OCI-LY1 (cell line): ENCODE results near the gene OMD.

Experiments
- H2AFZ ChIP-seq: fragments of 200-600 bp; sonication (generic), shearing (Covaris generic); 2 replicates; pipeline ENCODE4 v1.6.0; 2014; ENCODE audit warnings: antibody characterized with exemption, mild to moderate bottlenecking, low read length
- H3F3A ChIP-seq: fragments of 200-600 bp; sonication (generic), shearing (Covaris generic); 2 replicates; pipeline ENCODE4 v1.6.0; 2014; ENCODE audit warnings: mild to moderate bottlenecking, antibody characterized with exemption, low read length, moderate library complexity; ENCODE audit not compliant: insufficient read depth
- H3K27ac ChIP-seq: fragments of 200-600 bp; sonication (generic); 2 replicates; pipeline ENCODE4 v1.5.1; 2014; ENCODE audit warnings: low read length, mixed run types, mild to moderate bottlenecking, low read depth; ENCODE audit not compliant: poor library complexity, severe bottlenecking
- H3K27me3 ChIP-seq: fragments of 200-600 bp; sonication (generic); 2 replicates; pipeline ENCODE4 v1.6.0; 2014; ENCODE audit warnings: antibody characterized with exemption, mild to moderate bottlenecking, low read length, moderate library complexity; ENCODE audit not compliant: insufficient read depth
- H3K36me3 ChIP-seq: fragments of 200-600 bp; sonication (generic); 2 replicates; pipeline ENCODE4 v1.6.1; 2014; ENCODE audit warnings: mild to moderate bottlenecking, antibody characterized with exemption, low read length, moderate library complexity, mixed read lengths; ENCODE audit not compliant: insufficient read depth
- H3K4me1 ChIP-seq: fragments of 200-600 bp; sonication (generic); 2 replicates; pipeline ENCODE4 v1.5.1; 2014; ENCODE audit warnings: mild to moderate bottlenecking, low read length, moderate library complexity; ENCODE audit not compliant: insufficient read depth, severe bottlenecking
- H3K4me2 ChIP-seq: fragments of 200-600 bp; sonication (generic), shearing (Covaris generic); 2 replicates; pipeline ENCODE4 v1.6.1; 2014; ENCODE audit warnings: low read length
- H3K4me3 ChIP-seq: fragments of 200-600 bp; sonication (generic); 2 replicates; pipeline ENCODE4 v1.5.1; 2014; ENCODE audit warnings: low read length, low read depth, mild to moderate bottlenecking, mixed read lengths; ENCODE audit not compliant: poor library complexity, severe bottlenecking
- H3K79me2 ChIP-seq: fragments of 200-600 bp; shearing (Covaris generic); 2 replicates; pipeline ENCODE4 v1.6.1; 2016; ENCODE audit warnings: mixed run types, low read length, mixed read lengths; ENCODE audit not compliant: insufficient read depth
- H3K9ac ChIP-seq: fragments of 200-600 bp; sonication (generic), shearing (Covaris generic); 2 replicates; pipeline ENCODE4 v1.6.1; 2014; ENCODE audit warnings: mild to moderate bottlenecking, low read length, mixed read lengths
- H3K9me2 ChIP-seq: fragments of 200-600 bp; sonication (generic), shearing (Covaris generic); 2 replicates; pipeline ENCODE4 v1.6.1; 2014; ENCODE audit warnings: low read depth, mild to moderate bottlenecking, low read length, mixed read lengths
- H3K9me3 ChIP-seq: fragments of 200-600 bp; shearing (Covaris generic); 2 replicates; pipeline ENCODE4 v1.6.1; 2014; ENCODE audit warnings: low read length, mixed read lengths
- H4K20me1 ChIP-seq: fragments of 200-600 bp; sonication (generic), shearing (Covaris generic); 2 replicates; pipeline ENCODE4 v1.6.0; 2016; ENCODE audit warnings: mild to moderate bottlenecking, low read length; ENCODE audit not compliant: insufficient read depth
- EZH2 ChIP-seq: fragments of 200-600 bp; sonication (generic), shearing (Covaris generic); IDR thresholded peaks from 2 replicates; pipeline ENCODE4 v1.8.0; 2017; ENCODE audit warnings: borderline replicate concordance, mixed run types, mild to moderate bottlenecking, antibody characterized with exemption, low read length, moderate library complexity, mixed read lengths
- TF ChIP-seq, protein P1 (sequence below): fragments of 200-600 bp; sonication (generic), shearing (Covaris generic); IDR thresholded peaks from 2 replicates; pipeline ENCODE4 v1.5.1; 2017; ENCODE audit warnings: mild to moderate bottlenecking, antibody characterized with exemption, low read length, moderate library complexity, mixed read lengths

The OMD gene

GRCh38 chr9:92404042-92404836 is 20.0 kb downstream of the OMD start, which contains the start of gene OGN:
Gene OGN (minus strand): TSS chr9:92404578. CDS start chr9:92403407, 1,171 bp downstream.
- H3K79me2 ChIP-seq = no peaks in the 10 kb centered on the region
- H3K27ac ChIP-seq = no peak within 1 kb of the TSS

GRCh38 chr9:92402826-92403745 is 21.2 kb downstream of the OMD start:
- Histone ChIP-seq H3K9me2 (no peaks in the 10 kb centered on the region), H3K27ac (no peak overlapping the region), H4K20me1 (no peaks in the 10 kb centered on the region), H3K4me2 (no peak overlapping the region), H3K79me2 (no peaks in the 10 kb centered on the region), H3K36me3 (no peaks in the 10 kb centered on the region), H3K9ac (no peak overlapping the region), H3K4me1 (peaks cover 28% of the 10 kb centered on the region), H3K27me3 (no peaks in the 10 kb centered on the region), H3F3A (no peaks in the 10 kb centered on the region), H3K9me3 (no peaks in the 10 kb centered on the region), H3K4me3 (no peak overlapping the region), H2AFZ (no peak overlapping the region)
- TF ChIP-seq, protein P1, sequence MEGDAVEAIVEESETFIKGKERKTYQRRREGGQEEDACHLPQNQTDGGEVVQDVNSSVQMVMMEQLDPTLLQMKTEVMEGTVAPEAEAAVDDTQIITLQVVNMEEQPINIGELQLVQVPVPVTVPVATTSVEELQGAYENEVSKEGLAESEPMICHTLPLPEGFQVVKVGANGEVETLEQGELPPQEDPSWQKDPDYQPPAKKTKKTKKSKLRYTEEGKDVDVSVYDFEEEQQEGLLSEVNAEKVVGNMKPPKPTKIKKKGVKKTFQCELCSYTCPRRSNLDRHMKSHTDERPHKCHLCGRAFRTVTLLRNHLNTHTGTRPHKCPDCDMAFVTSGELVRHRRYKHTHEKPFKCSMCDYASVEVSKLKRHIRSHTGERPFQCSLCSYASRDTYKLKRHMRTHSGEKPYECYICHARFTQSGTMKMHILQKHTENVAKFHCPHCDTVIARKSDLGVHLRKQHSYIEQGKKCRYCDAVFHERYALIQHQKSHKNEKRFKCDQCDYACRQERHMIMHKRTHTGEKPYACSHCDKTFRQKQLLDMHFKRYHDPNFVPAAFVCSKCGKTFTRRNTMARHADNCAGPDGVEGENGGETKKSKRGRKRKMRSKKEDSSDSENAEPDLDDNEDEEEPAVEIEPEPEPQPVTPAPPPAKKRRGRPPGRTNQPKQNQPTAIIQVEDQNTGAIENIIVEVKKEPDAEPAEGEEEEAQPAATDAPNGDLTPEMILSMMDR = no peak
- no peak for TF ChIP-seq EZH2

More at GRCh38 chr9:92404042-92404836, 20.0 kb downstream of the OMD start, which contains the start of gene OGN:
- H3K4me1 ChIP-seq = peaks cover 28% of the 10 kb centered on the region
- TF ChIP-seq, protein P1 = no peak
- TF ChIP-seq EZH2 = no peak
- H3K4me3 ChIP-seq = no peak within 1 kb of the TSS
- no peaks in the 10 kb centered on the region for H4K20me1 ChIP-seq
- no peak within 1 kb of the TSS for H2AFZ ChIP-seq
- H3K4me2 ChIP-seq = no peak within 1 kb of the TSS
- H3K9ac ChIP-seq = no peak within 1 kb of the TSS
- H3K9me2 ChIP-seq = no peaks in the 10 kb centered on the region
- no peaks in the 10 kb centered on the region for H3F3A ChIP-seq
- no peaks in the 10 kb centered on the region for H3K9me3 ChIP-seq
- H3K36me3 ChIP-seq = no peaks in the 10 kb centered on the region
- no peaks in the 10 kb centered on the region for H3K27me3 ChIP-seq

- Histone ChIP-seq H3K27me3 (no peaks in the 10 kb centered on the region), H3K9me3 (peaks cover 5% of the 10 kb centered on the region; the same call in 1 of the 2 replicates), H3K9me2 (no peaks in the 10 kb centered on the region), H3K4me2 (no peak overlapping the region), H3K36me3 (no peaks in the 10 kb centered on the region; the same call in 1 of the 2 replicates), H3F3A (no peaks in the 10 kb centered on the region), H3K79me2 (no peaks in the 10 kb centered on the region), H3K4me1 (peaks cover 28% of the 10 kb centered on the region), H3K27ac (no peak overlapping the region), H4K20me1 (no peaks in the 10 kb centered on the region), H3K4me3 (no peak overlapping the region), H2AFZ (no peak overlapping the region), H3K9ac (no peak overlapping the region)
- TF ChIP-seq, protein P1 = no peak
- no peak for TF ChIP-seq EZH2
Measured at GRCh38 chr9:92402360-92402759, 21.9 kb downstream of the OMD start.
